ENCODE measurements around the gene HOXA4. TPM values are rescaled to one million over a fixed set of nuclear protein-coding genes. Genes with fewer than 3 reads are reported as not detected.

The HOXA4 gene
- total RNA-seq, 1 donor from 2014 or later, result not detected

DNA sequence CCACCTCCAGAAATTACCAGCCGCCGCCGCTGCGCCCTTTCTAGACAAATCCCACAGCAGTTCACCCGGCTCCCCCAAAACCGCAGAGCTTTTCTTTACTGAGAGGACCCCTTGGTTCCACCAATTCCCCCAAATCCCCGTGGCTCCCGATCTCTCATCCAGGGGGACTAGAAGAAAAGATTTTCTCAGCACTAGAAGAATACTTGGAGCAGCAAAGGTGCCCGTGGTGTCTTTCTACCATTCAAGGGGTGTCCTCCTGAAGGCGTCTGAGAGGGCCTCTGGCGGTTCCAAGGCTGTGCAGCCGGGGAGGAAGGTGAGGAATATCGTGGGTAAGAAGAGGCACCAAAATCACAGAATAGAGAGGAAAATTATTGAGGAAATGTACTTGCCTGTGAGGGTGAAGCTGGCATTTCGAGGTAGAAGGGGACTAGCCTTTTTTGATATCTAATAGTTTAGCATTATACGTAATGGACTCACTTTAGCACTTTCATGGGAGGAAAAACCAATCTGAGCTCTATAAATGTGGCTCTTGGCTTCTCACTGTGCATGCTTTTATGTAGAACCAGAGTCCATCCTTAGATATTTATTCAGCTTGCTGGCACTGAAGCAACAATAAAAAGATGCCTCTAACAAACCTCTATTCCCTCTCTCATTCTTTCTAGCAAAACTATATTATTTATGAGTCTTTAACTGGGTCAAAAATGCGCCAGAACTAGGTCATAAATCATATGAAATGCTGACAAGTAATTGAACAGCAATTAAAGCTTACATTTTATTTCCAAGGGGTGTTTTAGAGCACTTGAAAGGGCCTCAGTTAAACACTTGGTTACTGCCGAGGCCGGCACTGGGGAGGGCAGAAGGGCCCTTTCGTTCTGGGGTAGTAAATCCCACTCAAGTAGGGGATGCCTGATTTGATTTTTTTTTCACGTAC lies 14.3 kb downstream of the HOXA4 start:
- Mint-ChIP-seq H3K36me3 (ENCODE audit: low read depth) (no peaks in the 10 kb centered on the region), H3K4me1 (ENCODE audit: low read depth) (no peaks in the 10 kb centered on the region), H3K27ac (no peak overlapping the region), H3K4me3 (ENCODE audit: low read depth) (no peak overlapping the region), H3K27me3 (ENCODE audit: low read depth) (peaks cover 3% of the 10 kb centered on the region), H3K9me3 (no peaks in the 10 kb centered on the region)
- no peak for DNase-seq (ENCODE audit: low spot score)
- intact Hi-C loops (cut with micrococcal nuclease), result no loop called here

DNA sequence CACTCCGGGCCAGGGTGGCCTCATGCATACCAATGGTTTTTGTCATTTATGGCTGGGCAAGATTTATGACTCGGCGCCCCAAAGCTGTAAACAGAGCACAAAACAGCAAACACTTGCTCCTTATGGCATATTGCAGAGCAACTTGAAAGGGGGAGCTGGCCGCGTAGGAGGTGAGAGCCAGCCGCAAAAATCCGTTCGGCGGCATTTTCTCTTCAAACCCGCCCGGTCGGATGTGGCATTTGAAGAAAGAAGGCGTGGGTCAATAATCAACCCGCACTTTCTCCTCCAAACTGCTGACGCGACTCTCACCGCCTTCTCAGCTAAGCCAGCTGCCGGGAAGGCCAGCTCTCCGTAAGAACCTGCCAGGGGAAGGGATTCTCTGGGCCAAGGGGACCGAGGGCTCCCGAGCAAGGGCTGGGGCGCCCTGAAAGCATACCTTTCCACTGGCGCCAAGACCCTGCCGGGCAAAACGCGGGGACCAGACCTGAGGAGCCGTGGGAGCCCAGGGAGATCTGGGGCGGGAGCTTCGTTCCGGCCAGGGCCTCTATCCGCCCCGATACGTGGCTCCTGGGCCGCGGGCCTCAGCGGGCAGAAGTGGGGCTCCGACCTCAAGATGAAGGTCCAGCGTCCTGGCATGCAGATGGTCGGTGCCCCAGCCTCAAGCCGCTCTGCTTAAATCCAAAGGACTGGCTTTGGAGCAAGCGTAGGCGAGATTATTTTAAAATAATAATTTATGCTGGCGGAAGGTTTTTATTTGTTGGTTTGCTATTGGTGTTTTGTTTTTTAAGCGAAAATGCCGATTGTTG lies 15.1 kb downstream of the HOXA4 start:
- intact Hi-C loops (cut with micrococcal nuclease), result no loop called here

DNA sequence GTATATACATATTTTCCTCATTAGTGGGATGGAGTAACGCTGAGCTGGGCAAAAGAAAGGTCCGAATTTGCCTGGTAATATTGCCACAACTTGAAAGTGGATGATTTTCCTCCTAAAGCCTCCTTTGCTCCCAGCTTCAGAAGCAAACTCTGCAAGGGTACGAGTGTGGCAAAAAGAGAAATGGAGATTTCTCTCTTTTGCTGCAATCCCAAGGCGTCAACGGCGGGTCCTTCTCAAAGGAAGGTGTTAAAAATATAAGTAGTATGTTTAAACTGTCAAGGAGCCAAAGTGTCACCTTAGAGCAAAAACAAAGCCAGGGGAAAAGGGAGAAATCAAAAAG lies 15.7 kb downstream of the HOXA4 start:
- no peak for DNase-seq (ENCODE audit: low spot score)
- Mint-ChIP-seq H3K4me1 (ENCODE audit: low read depth) (no peaks in the 10 kb centered on the region), H3K36me3 (ENCODE audit: low read depth) (no peaks in the 10 kb centered on the region), H3K27ac (no peak overlapping the region), H3K4me3 (ENCODE audit: low read depth) (no peak overlapping the region), H3K27me3 (ENCODE audit: low read depth) (peaks cover 3% of the 10 kb centered on the region), H3K9me3 (no peaks in the 10 kb centered on the region)
- intact Hi-C loops (cut with micrococcal nuclease), result no loop called here

More for the DNA sequence above, 15.1 kb downstream of the HOXA4 start:
- DNase-seq (ENCODE audit: low spot score), result no peak
- Mint-ChIP-seq H3K27me3 (ENCODE audit: low read depth) (peaks cover 3% of the 10 kb centered on the region), H3K4me1 (ENCODE audit: low read depth) (no peaks in the 10 kb centered on the region), H3K4me3 (ENCODE audit: low read depth) (no peak overlapping the region), H3K9me3 (no peaks in the 10 kb centered on the region), H3K36me3 (ENCODE audit: low read depth) (no peaks in the 10 kb centered on the region), H3K27ac (no peak overlapping the region)

DNA sequence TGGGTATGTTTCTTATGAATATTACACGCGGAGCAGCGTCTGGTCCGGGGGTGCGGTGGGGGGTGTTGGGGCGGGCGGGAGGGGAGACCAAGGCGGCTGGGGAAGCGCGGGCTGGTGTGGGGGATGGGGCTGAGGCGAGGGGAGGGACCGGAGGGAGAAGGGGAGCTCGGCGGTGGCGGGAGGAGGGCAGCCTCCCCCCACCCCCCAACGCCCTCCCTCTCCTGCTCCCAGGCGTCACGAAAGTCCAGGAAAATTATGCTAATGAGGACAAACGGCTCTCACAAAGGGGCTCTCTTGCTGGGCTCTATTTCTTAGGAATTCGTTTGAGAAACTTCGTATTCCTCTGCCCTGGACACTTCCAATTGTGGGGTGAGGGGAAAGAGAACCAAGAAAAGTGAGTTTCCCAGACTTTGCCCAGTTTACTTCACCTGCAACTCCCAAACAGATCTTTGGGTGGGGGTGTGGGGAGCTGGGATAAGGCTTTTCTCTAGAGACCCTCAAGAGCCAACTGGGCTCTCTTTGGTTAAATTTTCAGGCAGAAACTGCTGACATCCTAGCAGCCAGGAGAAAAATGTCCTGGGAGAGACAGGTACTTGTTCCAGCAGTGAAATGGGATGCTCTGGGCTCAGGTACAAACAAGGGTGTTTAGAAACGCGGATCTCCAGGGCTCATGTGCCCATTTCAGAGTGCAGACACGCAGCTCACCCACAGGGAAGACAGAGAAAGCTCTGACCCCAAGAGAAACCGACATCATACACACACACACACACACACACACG lies 16.4 kb downstream of the HOXA4 start:
- no peak for DNase-seq (ENCODE audit: low spot score)
- no peaks in the 10 kb centered on the region for H3K36me3 Mint-ChIP-seq (ENCODE audit: low read depth)
- H3K9me3 Mint-ChIP-seq, result no peaks in the 10 kb centered on the region
- H3K27ac Mint-ChIP-seq, result no peak overlapping the region
- no peak overlapping the region for H3K4me3 Mint-ChIP-seq (ENCODE audit: low read depth)
- intact Hi-C loops (cut with micrococcal nuclease), result no loop called here
- peaks cover 2% of the 10 kb centered on the region for H3K27me3 Mint-ChIP-seq (ENCODE audit: low read depth)
- H3K4me1 Mint-ChIP-seq (ENCODE audit: low read depth), result no peaks in the 10 kb centered on the region

DNA sequence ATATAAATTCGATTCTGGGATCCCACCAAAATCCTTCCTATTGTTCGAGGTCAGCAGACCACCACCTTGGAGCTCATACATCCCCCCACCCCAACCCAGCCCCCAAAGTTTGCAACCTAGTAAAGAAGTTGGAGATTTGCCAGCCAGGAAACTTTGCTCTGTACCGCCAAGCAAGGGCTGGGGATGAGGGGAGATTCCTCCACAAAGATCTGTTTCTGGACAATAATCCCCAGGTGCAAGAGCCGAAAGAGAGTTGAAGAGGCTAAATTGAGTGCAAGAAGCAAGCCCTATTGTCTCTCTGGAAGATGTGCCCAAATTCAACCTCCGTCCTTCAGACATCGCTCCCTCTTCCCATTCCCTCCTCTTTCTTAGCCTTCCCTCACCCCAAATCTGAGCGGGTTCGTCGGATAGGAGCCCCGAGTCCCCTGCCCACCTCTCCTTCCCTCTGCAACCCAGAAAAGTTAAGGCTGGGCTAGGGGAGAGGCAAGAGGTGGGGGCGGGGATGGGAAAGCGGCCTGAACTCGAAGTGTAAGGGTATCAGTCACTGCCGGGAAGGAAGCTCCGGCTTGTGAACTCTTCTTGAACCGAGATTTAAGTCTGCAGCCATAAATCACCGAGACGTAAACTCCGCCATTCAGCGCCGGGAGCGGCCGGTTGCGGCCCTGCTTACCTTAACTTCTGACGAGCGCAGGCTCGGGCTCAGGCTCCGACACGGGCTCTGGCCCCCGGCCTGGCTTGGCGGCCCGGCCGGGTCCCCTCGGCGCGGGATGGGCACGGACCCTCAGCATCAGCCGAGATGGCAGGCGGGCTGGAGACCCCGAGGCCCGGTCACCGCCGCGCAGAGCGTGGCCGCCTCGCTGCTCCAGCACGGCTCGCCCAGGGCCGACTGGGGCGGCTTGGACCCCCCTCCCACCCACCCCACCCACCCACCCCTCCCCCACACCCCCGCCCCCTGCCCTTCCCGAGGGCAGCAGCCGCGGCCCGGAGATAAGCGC lies 17.3 kb downstream of the HOXA4 start:
- Mint-ChIP-seq H3K27ac (no peak overlapping the region), H3K4me1 (ENCODE audit: low read depth) (no peaks in the 10 kb centered on the region), H3K36me3 (ENCODE audit: low read depth) (no peaks in the 10 kb centered on the region), H3K27me3 (ENCODE audit: low read depth) (no peaks in the 10 kb centered on the region), H3K4me3 (ENCODE audit: low read depth) (no peak overlapping the region), H3K9me3 (no peaks in the 10 kb centered on the region)
- no peak for DNase-seq (ENCODE audit: low spot score)
- intact Hi-C loops (cut with micrococcal nuclease), result no loop called here

DNA sequence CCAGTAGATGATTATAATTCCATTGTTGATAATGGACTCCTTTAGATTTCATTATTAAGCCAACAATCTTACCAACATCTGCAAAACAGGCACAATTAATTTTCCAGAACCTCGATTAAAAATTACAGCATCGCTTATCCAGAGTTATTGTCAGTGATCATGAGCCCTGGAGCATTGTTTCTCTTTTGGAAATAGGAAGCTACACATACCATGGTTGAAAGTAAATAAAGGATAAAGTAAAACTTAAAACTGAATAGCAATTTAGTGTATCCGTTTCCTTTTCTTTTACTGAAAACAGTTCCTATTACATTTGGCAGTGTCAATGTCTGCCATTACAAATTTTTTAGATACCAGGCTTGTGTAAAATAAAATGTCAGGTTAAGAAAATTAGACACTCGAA lies 18.2 kb downstream of the HOXA4 start:
- H3K4me1 Mint-ChIP-seq (ENCODE audit: low read depth), result no peaks in the 10 kb centered on the region
- H3K36me3 Mint-ChIP-seq (ENCODE audit: low read depth), result no peaks in the 10 kb centered on the region
- no peaks in the 10 kb centered on the region for H3K9me3 Mint-ChIP-seq
- no peak overlapping the region for H3K27ac Mint-ChIP-seq
- H3K27me3 Mint-ChIP-seq (ENCODE audit: low read depth), result no peaks in the 10 kb centered on the region
- intact Hi-C loops (cut with micrococcal nuclease), result no loop called here
- no peak for DNase-seq (ENCODE audit: low spot score)
- no peak overlapping the region for H3K4me3 Mint-ChIP-seq (ENCODE audit: low read depth)

DNA sequence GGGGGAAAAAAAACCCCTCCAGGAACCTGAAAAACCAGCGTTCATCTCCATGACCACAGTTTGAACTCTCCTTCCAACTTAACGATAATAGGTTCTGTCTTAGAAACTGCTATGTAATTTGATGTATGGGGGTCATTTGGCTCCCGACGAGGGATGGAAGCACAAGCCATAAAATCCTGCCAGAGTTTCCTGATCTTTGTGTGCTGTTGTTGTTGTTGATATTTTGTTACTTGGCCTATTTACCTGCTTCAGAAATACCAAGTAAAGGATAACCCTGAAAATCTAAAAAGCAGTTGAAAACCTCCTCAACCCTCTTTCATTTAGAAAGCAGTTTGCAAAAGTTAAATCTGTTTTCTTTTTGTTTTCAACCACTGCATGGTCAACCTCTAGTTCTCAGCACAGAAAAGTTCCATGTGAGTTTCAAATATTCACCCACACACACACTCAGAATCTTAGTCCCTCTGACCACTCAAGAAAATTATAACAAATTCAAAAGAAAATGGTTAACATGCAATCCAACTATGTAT lies 18.7 kb downstream of the HOXA4 start:
- intact Hi-C loops (cut with micrococcal nuclease), result no loop called here
- Mint-ChIP-seq H3K9me3 (no peaks in the 10 kb centered on the region), H3K4me1 (ENCODE audit: low read depth) (no peaks in the 10 kb centered on the region), H3K27me3 (ENCODE audit: low read depth) (no peaks in the 10 kb centered on the region), H3K36me3 (ENCODE audit: low read depth) (no peaks in the 10 kb centered on the region), H3K27ac (no peak overlapping the region), H3K4me3 (ENCODE audit: low read depth) (no peak overlapping the region)
- no peak for DNase-seq (ENCODE audit: low spot score)

DNA sequence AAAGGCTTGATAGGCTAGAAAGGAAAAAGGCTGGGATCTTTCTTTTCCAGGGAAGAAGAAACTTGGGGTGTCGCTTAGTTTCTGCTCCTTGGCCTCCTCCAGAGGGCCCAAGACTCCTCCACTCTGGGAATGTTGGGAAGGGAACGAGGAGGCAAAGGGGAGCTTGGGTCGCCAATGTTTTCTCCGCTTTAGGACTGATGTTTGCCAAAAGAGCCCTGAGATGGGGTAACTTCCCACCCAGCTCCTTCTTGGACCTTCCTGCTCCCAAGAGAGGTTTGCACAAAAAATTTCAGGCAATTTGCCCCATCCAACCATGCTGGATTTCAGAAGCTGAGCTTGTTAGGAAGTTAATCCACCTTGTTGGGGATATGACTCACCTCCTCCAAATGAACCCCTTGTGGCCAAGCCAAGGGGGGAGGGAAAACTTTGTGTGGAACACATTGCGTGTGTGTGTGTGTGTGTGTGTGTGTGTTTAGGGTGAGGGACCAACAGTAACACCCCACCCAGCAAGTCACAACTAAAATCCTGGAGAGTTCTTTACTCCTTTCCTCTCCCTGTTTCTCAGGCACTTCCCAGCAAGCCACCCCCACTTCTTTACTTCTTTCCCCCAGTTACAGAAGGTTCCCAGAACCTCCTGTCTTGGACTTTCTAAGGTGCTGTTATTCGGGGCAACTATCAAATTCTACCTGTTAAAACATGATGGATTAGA lies 19.4 kb downstream of the HOXA4 start:
- intact Hi-C loops (cut with micrococcal nuclease), result no loop called here
- Mint-ChIP-seq H3K27ac (no peak overlapping the region), H3K4me3 (ENCODE audit: low read depth) (no peak overlapping the region), H3K4me1 (ENCODE audit: low read depth) (no peaks in the 10 kb centered on the region), H3K9me3 (no peaks in the 10 kb centered on the region), H3K36me3 (ENCODE audit: low read depth) (no peaks in the 10 kb centered on the region), H3K27me3 (ENCODE audit: low read depth) (no peaks in the 10 kb centered on the region)
- DNase-seq (ENCODE audit: low spot score), result no peak

DNA sequence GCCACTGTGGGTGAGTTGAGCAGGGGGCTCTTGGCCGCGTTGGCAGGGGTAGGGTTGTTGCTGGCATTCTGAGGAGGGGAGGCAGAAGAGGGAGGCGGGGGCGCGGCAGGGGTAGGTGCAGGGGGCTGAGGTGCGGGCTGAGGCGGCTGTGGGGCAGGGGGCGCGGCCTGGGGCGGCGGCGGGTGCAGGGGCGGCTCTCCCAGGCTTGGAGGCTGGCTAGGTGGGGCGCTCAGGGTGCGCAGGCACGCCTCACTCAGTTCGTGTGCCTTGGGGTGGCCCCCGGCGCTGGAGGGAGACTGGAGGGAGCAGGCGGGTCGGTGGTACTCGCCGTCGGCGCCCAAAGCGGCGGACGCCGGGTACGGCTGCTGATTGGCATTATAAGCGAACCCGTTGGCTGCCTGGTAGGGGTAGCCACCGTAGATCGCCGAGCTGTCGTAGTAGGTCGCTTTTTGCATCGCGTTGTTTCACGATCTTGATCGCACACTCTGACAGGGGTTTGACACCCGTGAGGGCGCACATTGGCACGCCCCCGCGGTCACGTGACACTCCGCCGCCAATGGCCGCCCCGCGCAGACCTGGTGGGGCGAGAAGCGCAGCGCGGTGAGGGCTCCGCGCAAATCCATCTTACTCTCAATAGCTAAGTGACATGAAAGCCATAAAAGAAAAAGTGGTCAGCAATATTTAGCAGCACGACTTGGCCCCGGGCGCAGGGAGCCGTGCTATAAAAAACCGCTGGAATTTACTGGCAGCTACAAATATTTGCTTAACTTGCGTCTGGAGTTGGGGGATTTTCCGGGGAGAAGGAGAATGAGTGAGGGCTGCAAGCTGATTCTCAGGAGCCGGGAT lies 20.1 kb downstream of the HOXA4 start:
- Mint-ChIP-seq H3K27ac (no peak overlapping the region), H3K36me3 (ENCODE audit: low read depth) (no peaks in the 10 kb centered on the region), H3K9me3 (no peaks in the 10 kb centered on the region), H3K4me1 (ENCODE audit: low read depth) (no peaks in the 10 kb centered on the region), H3K4me3 (ENCODE audit: low read depth) (no peak overlapping the region), H3K27me3 (ENCODE audit: low read depth) (peaks cover 3% of the 10 kb centered on the region)
- intact Hi-C loops (cut with micrococcal nuclease), result no loop called here
- no peak for DNase-seq (ENCODE audit: low spot score)

DNA sequence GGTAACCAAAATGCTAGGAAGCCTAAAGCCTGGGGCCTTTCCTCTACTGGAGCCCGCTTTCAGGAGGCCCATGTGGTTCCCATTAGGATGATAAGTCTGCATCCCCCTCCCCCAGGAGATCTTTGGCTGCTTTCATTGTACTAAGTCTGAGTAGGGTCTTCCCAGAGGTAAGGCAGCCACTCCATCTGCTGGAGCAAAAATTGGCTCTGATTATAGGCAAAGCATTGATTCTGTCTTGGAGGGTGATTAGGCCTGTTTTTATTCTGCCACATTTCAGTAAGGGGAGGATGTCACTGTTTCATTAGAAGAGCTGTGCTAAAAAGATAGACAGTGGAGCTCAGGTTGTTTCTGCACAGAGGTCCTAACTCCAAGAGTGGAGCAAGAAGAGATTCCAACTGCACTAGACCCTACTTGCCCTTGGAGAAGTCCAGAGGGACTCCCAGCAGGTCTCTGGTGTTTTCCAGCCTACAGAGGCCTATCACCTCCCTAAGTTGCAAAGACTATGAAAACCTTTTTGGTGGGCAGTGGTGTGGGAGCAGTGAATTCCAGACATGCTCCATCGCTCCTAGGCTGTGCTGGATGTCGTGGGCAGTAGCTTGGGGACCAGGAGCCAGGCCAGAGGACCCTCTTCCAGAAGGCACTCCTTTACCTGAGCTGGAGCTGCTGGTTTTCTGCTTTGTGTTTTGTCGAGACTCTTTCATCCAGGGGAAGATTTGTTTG lies 20.9 kb downstream of the HOXA4 start:
- intact Hi-C loops (cut with micrococcal nuclease), result no loop called here
- no peak overlapping the region for H3K27ac Mint-ChIP-seq

More for the DNA sequence above, 20.9 kb downstream of the HOXA4 start:
- Mint-ChIP-seq H3K4me3 (ENCODE audit: low read depth) (no peak overlapping the region), H3K4me1 (ENCODE audit: low read depth) (no peaks in the 10 kb centered on the region), H3K27me3 (ENCODE audit: low read depth) (peaks cover 11% of the 10 kb centered on the region), H3K36me3 (ENCODE audit: low read depth) (no peaks in the 10 kb centered on the region), H3K9me3 (no peaks in the 10 kb centered on the region)
- DNase-seq (ENCODE audit: low spot score), result no peak
